Smooth muscle cell (in vitro differentiated cells): ENCODE data around the gene WNT9A. TPM values are rescaled to one million over a fixed set of nuclear protein-coding genes. Genes with fewer than 3 reads are reported as not detected.

ENCODE experiments used
- DNase-seq: peaks from one replicate; lab custom pipeline; 2025; ENCODE audit not compliant: unreplicated experiment; lab: John Stamatoyannopoulos, UW
- H2AFZ ChIP-seq: fragments of 200-600 bp; sonication (generic); 2 replicates; pipeline ENCODE4 v1.6.0; 2016; ENCODE audit warnings: antibody characterized with exemption, low read depth, mild to moderate bottlenecking
- H3F3A ChIP-seq: fragments of 200-600 bp; sonication (generic); 2 replicates; pipeline ENCODE4 v1.6.0; 2017; ENCODE audit warnings: antibody characterized with exemption, low read depth
- H3K27ac ChIP-seq: fragments of 200-600 bp; sonication (generic); 2 replicates; pipeline ENCODE4 v1.5.1; 2016; ENCODE audit warnings: low read depth, mild to moderate bottlenecking
- H3K27me3 ChIP-seq: fragments of 200-600 bp; sonication (generic); 2 replicates; pipeline ENCODE4 v1.6.1; 2016; ENCODE audit warnings: low read depth, mild to moderate bottlenecking
- H3K36me3 ChIP-seq: fragments of 200-600 bp; sonication (generic); 2 replicates; pipeline ENCODE4 v1.5.1; 2016; ENCODE audit warnings: low read depth
- H3K4me1 ChIP-seq: fragments of 200-600 bp; sonication (generic); 2 replicates; pipeline ENCODE4 v1.5.1; 2016; ENCODE audit warnings: low read depth
- H3K4me2 ChIP-seq: fragments of 200-600 bp; sonication (generic); 2 replicates; pipeline ENCODE4 v1.6.0; 2016; ENCODE audit warnings: mild to moderate bottlenecking
- H3K4me3 ChIP-seq: fragments of 200-600 bp; sonication (generic); 2 replicates; pipeline ENCODE4 v1.5.1; 2016; ENCODE audit warnings: mild to moderate bottlenecking
- H3K79me2 ChIP-seq: fragments of 200-600 bp; sonication (generic); 2 replicates; pipeline ENCODE4 v1.6.0; 2016; ENCODE audit warnings: low read depth, mild to moderate bottlenecking
- H3K9ac ChIP-seq: fragments of 200-600 bp; sonication (generic); 2 replicates; pipeline ENCODE4 v1.6.0; 2016; ENCODE audit warnings: low read depth
- H3K9me3 ChIP-seq: fragments of 200-600 bp; sonication (generic); replicated peaks from 2 replicates; pipeline ENCODE4 v1.5.1; 2016; ENCODE audit warnings: low read depth
- H4K20me1 ChIP-seq: fragments of 200-600 bp; sonication (generic); 2 replicates; pipeline ENCODE4 v1.6.0; 2016; ENCODE audit warnings: low read depth
- CTCF ChIP-seq: fragments of 200-600 bp; sonication (generic); IDR thresholded peaks from 2 replicates; pipeline ENCODE4 v1.5.1; 2017; ENCODE audit warnings: borderline replicate concordance, mild to moderate bottlenecking, antibody characterized with exemption; ENCODE audit not compliant: insufficient read depth, poor library complexity, severe bottlenecking
- WGBS: methylation state at CpG from one replicate; pipeline ENCODE4 v1.1.7; 2016; ENCODE audit warnings: low lambda C conversion rate; 5-methylcytosine and 5-hydroxymethylcytosine counted together
- polyA plus RNA-seq: library from polyadenylated mRNA; unstranded; fragments of >200 nt; fragmentation: Nextera tagmentation; extraction: Ambion mirVana; gene quantifications from 2 replicates; pipeline ENCODE4 v1.2.1, GENCODE V29; 2016
- total RNA-seq: library from RNA; depleted of rRNA; stranded (reverse); fragments of >200 nt; gene quantifications from 2 replicates; pipeline ENCODE4 v1.2.3, GENCODE V29; 2014

WNT9A gene
- total and polyA plus RNA-seq, 2 experiments from 2014 or later = 0.03 to 2.6 TPM

GRCh38 chr1:227885648-227886502, 61.9 kb downstream of the WNT9A start:
- no peak for DNase-seq
- Histone ChIP-seq H2AFZ (no peak overlapping the region), H3K9ac (no peak overlapping the region)

GRCh38 chr1:227885135-227885647, 62.5 kb downstream of the WNT9A start:
- H3K27me3 ChIP-seq = no peaks in the 10 kb centered on the region
- DNase-seq = no peak
- H3K4me1 ChIP-seq = peaks cover 23% of the 10 kb centered on the region
- no peak overlapping the region for H3K4me2 ChIP-seq
- no peaks in the 10 kb centered on the region for H4K20me1 ChIP-seq
- no peaks in the 10 kb centered on the region for H3K36me3 ChIP-seq
- no peak overlapping the region for H3K27ac ChIP-seq
- TF ChIP-seq CTCF = no peak
- H3K4me3 ChIP-seq = no peak overlapping the region
- no peaks in the 10 kb centered on the region for H3K9me3 ChIP-seq
- 92% methylated on average over 7 of the region's 8 CpGs for WGBS
- H2AFZ ChIP-seq = no peak overlapping the region
- no peaks in the 10 kb centered on the region for H3K79me2 ChIP-seq
- H3K9ac ChIP-seq = no peak overlapping the region
- no peaks in the 10 kb centered on the region for H3F3A ChIP-seq

More at GRCh38 chr1:227885648-227886502, 61.9 kb downstream of the WNT9A start:
- no peaks in the 10 kb centered on the region for H4K20me1 ChIP-seq
- no peaks in the 10 kb centered on the region for H3K79me2 ChIP-seq
- H3K4me3 ChIP-seq = no peak overlapping the region
- H3K4me2 ChIP-seq = peak overlapping the region; percentile 90
- no peaks in the 10 kb centered on the region for H3K36me3 ChIP-seq
- peaks cover 23% of the 10 kb centered on the region for H3K4me1 ChIP-seq
- no peak overlapping the region for H3K27ac ChIP-seq
- WGBS = 50% methylated on average over 13 of the region's 14 CpGs
- no peaks in the 10 kb centered on the region for H3F3A ChIP-seq
- no peaks in the 10 kb centered on the region for H3K27me3 ChIP-seq
- TF ChIP-seq CTCF = no peak
- H3K9me3 ChIP-seq = no peaks in the 10 kb centered on the region

GRCh38 chr1:227884370-227885134, 63.2 kb downstream of the WNT9A start:
- Histone ChIP-seq H3K4me3 (no peak overlapping the region), H3K4me2 (no peak overlapping the region), H2AFZ (no peak overlapping the region), H3F3A (no peaks in the 10 kb centered on the region), H3K9me3 (no peaks in the 10 kb centered on the region), H3K4me1 (peaks cover 23% of the 10 kb centered on the region), H3K79me2 (no peaks in the 10 kb centered on the region), H3K9ac (no peak overlapping the region), H3K27ac (no peak overlapping the region), H3K36me3 (no peaks in the 10 kb centered on the region), H3K27me3 (no peaks in the 10 kb centered on the region), H4K20me1 (no peaks in the 10 kb centered on the region)
- DNase-seq = no peak
- TF ChIP-seq CTCF = no peak
- 93% methylated on average over 15 of the region's 15 CpGs for WGBS
